Esophagus muscularis mucosa (tissue), 4 donors: Measurements from ENCODE around the gene ANXA5. TPM values are rescaled to one million over a fixed set of nuclear protein-coding genes. Genes with fewer than 3 reads are reported as not detected.
"Not testable (repeated sequence)": the region's sequence is repeated elsewhere in the genome, so short reads cannot be mapped to it uniquely, and the experiment has no call there.

Experiments used
- DNase-seq: peaks from one replicate; pipeline ENCODE4 v3.0.0-alpha.2; 2017; ENCODE audit errors: extremely low spot score
- H3K27ac ChIP-seq, 4 donors: fragments of 200-600 bp; sonication (generic); replicated peaks in 1 of 4; 1 replicate in 3 of 4; 2 replicates in 1 of 4; pipeline ENCODE4 v1.5.1; 2016 to 2019; ENCODE audit warnings: mild to moderate bottlenecking in 1 of 4
- H3K27me3 ChIP-seq, 4 donors: fragments of 200-600 bp; sonication (generic); one replicate each; pipeline versions ENCODE4 v1.5.1 to v1.6.0; 2016 to 2019
- H3K36me3 ChIP-seq, 4 donors: fragments of 200-600 bp; sonication (generic); one replicate each; pipeline ENCODE4 v1.5.1; 2016 to 2019
- H3K4me1 ChIP-seq, 4 donors: fragments of 200-600 bp; sonication (generic); one replicate each; pipeline ENCODE4 v1.5.1; 2016 to 2019
- H3K4me3 ChIP-seq, 4 donors: fragments of 200-600 bp; sonication (generic); 1 replicate in 2 of 4; 2 replicates in 2 of 4; pipeline ENCODE4 v1.5.1; 2016 to 2019; ENCODE audit warnings: mild to moderate bottlenecking in 4 of 4, moderate library complexity in 1 of 4
- H3K9me3 ChIP-seq, 4 donors: fragments of 200-600 bp; sonication (generic); 1 replicate in 3 of 4; 2 replicates in 1 of 4; pipeline ENCODE4 v1.5.1; 2016 to 2019
- EP300 ChIP-seq: sonication (generic); formaldehyde crosslinking; IDR thresholded peaks from one replicate; pipeline ENCODE4 v1.6.1; 2017; ENCODE audit warnings: antibody characterized with exemption
- POLR2A ChIP-seq: fragments of 450-650 bp; IDR thresholded peaks from one replicate; pipeline ENCODE4 v1.6.1; 2017; ENCODE audit warnings: antibody characterized with exemption, moderate library complexity, mild to moderate bottlenecking, low read depth
- POLR2AphosphoS5 ChIP-seq, 2 donors: sonication (generic); formaldehyde crosslinking; IDR thresholded peaks; one replicate each; pipeline ENCODE4 v1.6.1; 2017; ENCODE audit warnings: antibody characterized with exemption in 2 of 2
- WGBS: methylation state at CpG from one replicate; pipeline ENCODE4 v1.1.5; 2018; 5-methylcytosine and 5-hydroxymethylcytosine counted together
- intact Hi-C: fragments of 100-400 bp; cut with DNase I; formaldehyde crosslinking; loops from one replicate; pipeline ENCODE4 v1.15.1; 2023
- total RNA-seq, 4 donors: library from RNA; depleted of rRNA; stranded (reverse); fragments of >200 nt; gene quantifications; one replicate each; pipeline versions ENCODE4 v1.1.0 to v1.2.1, GENCODE V29; 2016
- TF ChIP-seq, protein P1 (sequence below), 3 experiments: fragments of 200-600 bp in 2 of 3; fragments of 450-650 bp in 1 of 3; sonication (generic) in 2 of 3; IDR thresholded peaks; one replicate each; pipeline ENCODE4 v1.5.1; 2017 to 2019; ENCODE audit warnings: antibody characterized with exemption in 3 of 3, mild to moderate bottlenecking in 2 of 3, moderate library complexity in 1 of 3

The ANXA5 gene
- total RNA-seq, 4 donors from 2014 or later = 242 to 338 (median 270) TPM

DNA sequence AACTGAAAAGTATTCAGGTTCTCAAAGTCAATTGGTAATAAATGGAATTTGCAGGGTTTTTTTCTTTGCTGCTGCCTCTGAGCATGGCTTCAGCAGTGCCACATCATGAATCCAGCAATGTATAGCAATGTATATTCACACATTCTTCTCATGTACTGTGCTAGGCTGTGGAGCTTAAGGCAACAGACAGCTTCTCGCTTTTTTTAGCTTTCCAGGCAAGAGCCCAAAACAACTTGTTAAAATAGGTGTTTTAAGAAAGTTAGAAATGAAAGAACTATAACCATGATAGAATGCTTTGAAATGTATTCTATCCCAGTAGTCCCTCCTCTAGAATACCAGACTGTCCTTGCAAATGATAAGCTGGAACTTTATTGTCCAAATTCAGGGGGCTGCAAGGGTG is 37.8 kb upstream of the ANXA5 start:
- Histone ChIP-seq H3K9me3 (no peaks in the 10 kb centered on the region), H3K36me3 (no peaks in the 10 kb centered on the region), H3K27me3 (no peaks in the 10 kb centered on the region), H3K27ac (no peak overlapping the region), H3K4me3 (no peak overlapping the region), H3K4me1 (no peaks in the 10 kb centered on the region)
- TF ChIP-seq POLR2A (no peak), EP300 (no peak), POLR2AphosphoS5 (IDR thresholded peaks at IDR 0.05) (no peak)
- TF ChIP-seq, protein P1, sequence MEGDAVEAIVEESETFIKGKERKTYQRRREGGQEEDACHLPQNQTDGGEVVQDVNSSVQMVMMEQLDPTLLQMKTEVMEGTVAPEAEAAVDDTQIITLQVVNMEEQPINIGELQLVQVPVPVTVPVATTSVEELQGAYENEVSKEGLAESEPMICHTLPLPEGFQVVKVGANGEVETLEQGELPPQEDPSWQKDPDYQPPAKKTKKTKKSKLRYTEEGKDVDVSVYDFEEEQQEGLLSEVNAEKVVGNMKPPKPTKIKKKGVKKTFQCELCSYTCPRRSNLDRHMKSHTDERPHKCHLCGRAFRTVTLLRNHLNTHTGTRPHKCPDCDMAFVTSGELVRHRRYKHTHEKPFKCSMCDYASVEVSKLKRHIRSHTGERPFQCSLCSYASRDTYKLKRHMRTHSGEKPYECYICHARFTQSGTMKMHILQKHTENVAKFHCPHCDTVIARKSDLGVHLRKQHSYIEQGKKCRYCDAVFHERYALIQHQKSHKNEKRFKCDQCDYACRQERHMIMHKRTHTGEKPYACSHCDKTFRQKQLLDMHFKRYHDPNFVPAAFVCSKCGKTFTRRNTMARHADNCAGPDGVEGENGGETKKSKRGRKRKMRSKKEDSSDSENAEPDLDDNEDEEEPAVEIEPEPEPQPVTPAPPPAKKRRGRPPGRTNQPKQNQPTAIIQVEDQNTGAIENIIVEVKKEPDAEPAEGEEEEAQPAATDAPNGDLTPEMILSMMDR (IDR thresholded peaks at IDR 0.05) = no peak
- intact Hi-C loops = loop anchor here (10.0 kb wide), 1 partner anchor 250 kb away; no protein-coding TSS in a partner anchor
- 79% methylated on average over 1 of the region's 1 CpG for WGBS
- DNase-seq = no peak

DNA sequence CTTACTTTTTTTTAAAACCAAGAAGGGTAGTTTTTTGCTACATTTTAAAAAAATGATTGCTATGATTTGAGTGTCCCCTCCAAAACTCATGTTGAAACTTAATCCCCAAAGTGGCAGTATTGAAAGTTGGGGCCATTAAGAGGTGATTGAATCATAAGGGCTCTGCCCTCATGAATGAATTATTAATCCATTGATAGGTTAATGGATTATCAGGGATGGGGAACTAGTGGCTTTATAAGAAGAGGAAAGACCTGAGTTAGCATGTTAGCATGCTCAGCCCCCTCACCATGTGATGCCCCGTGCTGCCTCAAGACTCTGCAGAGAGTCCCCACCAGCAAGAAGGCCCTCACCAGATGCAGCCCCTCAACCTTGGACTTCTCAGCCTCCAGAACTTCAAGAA is 37.2 kb upstream of the ANXA5 start:
- H3K9me3 ChIP-seq = no peaks in the 10 kb centered on the region
- no peak overlapping the region for H3K4me3 ChIP-seq
- H3K36me3 ChIP-seq = no peaks in the 10 kb centered on the region
- intact Hi-C loops = loop anchor here (10.0 kb wide), 1 partner anchor 249 kb away; no protein-coding TSS in a partner anchor
- H3K27me3 ChIP-seq = no peaks in the 10 kb centered on the region
- TF ChIP-seq EP300 (no peak), POLR2AphosphoS5 (IDR thresholded peaks at IDR 0.05) (no peak), POLR2A (no peak)
- TF ChIP-seq, protein P1 (IDR thresholded peaks at IDR 0.05) = no peak
- H3K27ac ChIP-seq = no peak overlapping the region
- no peaks in the 10 kb centered on the region for H3K4me1 ChIP-seq
- 85% methylated on average over 1 of the region's 1 CpG for WGBS
- no peak for DNase-seq

DNA sequence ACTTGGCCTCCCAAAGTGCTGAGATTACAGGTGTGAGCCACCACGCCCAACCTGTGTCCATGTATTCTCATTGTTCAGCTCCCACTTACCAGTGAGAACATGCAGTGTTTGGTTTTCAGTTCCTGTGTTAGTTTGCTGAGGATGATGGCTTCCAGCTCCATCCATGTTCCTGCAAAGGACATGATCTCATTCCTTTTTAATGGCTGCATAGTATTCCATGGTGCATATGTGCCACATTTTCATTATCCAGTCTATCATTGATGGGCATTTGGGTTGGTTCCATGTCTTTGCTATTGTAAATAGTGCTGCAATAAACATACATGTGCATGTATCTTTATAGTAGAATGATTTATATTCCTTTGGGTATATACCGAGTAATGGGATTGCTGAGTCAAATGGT is 33.0 kb upstream of the ANXA5 start:
- not testable (repeated sequence) for DNase-seq, H3K27me3 ChIP-seq, H3K27ac ChIP-seq, H3K9me3 ChIP-seq, H3K4me1 ChIP-seq, H3K36me3 ChIP-seq, H3K4me3 ChIP-seq
- 90% methylated on average over 2 of the region's 2 CpGs for WGBS
- intact Hi-C loops = loop anchor here (10.0 kb wide), 1 partner anchor 245 kb away; no protein-coding TSS in a partner anchor

DNA sequence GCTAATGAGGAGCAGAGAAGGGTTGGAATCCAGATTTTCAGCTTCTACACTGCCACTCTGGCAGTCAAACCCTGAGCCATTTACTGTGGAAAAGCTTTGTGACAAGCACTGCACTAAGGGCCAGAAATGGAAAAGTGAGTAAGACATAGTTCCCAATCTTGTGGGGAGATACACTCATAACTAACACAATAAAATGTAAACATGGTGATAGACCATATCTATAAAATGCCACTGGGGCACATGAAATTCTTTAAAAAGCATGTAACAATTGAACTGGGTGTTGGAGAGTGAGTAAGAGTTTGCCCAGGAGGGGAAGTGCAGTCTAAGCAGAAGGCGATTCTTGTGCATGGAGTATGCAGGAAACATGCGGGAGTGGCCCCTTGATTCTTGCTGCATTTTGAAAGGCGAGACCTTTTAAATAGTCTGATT is 32.0 kb upstream of the ANXA5 start:
- TF ChIP-seq, protein P1 (IDR thresholded peaks at IDR 0.05) = no peak
- no peak for TF ChIP-seq POLR2AphosphoS5 (IDR thresholded peaks at IDR 0.05)
- no peak for TF ChIP-seq POLR2A
- TF ChIP-seq EP300 = no peak
- intact Hi-C loops = no loop called here
- no peak for DNase-seq
- H3K27me3 ChIP-seq = no peaks in the 10 kb centered on the region
- no peaks in the 10 kb centered on the region for H3K36me3 ChIP-seq
- no peaks in the 10 kb centered on the region for H3K4me1 ChIP-seq
- H3K27ac ChIP-seq = no peak overlapping the region
- WGBS = 85% methylated on average over 3 of the region's 3 CpGs
- no peaks in the 10 kb centered on the region for H3K9me3 ChIP-seq
- no peak overlapping the region for H3K4me3 ChIP-seq

DNA sequence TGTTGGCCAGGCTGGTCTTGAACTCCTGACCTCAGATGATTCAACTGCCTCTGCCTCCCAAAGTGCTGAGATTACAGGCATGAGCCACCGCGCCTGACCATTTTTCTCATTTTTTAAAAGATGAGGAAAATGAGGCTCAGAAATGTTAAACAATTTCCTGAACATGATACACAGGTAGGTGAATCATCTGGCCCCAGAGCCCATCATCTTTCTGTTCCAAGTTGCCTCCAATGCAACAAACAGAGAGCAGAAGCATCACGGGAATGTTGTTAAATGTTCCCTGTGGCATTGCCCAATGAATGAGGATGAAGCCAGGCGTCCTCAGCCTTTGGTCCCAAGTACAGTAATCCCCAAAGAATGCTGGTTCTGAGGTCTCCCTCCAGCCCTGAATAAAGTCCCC is 31.3 kb upstream of the ANXA5 start:
- intact Hi-C loops = no loop called here
- no peak for DNase-seq

More for the DNA sequence above, 31.3 kb upstream of the ANXA5 start:
- no peak overlapping the region for H3K27ac ChIP-seq
- H3K27me3 ChIP-seq = no peaks in the 10 kb centered on the region
- no peaks in the 10 kb centered on the region for H3K9me3 ChIP-seq
- H3K4me1 ChIP-seq = no peaks in the 10 kb centered on the region
- 81% methylated on average over 4 of the region's 4 CpGs for WGBS
- no peaks in the 10 kb centered on the region for H3K36me3 ChIP-seq
- TF ChIP-seq, protein P1 (IDR thresholded peaks at IDR 0.05) = no peak
- TF ChIP-seq POLR2A = no peak
- no peak for TF ChIP-seq POLR2AphosphoS5 (IDR thresholded peaks at IDR 0.05)
- TF ChIP-seq EP300 = no peak
- no peak overlapping the region for H3K4me3 ChIP-seq
